Hepatocyte (in vitro differentiated cells): ENCODE measurements around the gene RPL28.

Source experiments
- EZH2 ChIP-seq: fragments of 200-600 bp; sonication (generic); IDR thresholded peaks from 2 replicates; pipeline ENCODE4 v1.6.1; 2016; ENCODE audit warnings: antibody characterized with exemption, mild to moderate bottlenecking, borderline replicate concordance
- TF ChIP-seq, protein P1 (sequence below): fragments of 200-600 bp; sonication (generic); IDR thresholded peaks from 2 replicates; pipeline ENCODE4 v1.5.1; 2016; ENCODE audit warnings: antibody characterized with exemption, mild to moderate bottlenecking; ENCODE audit not compliant: poor library complexity

GRCh38 chr19:55436847-55437246, 51.1 kb downstream of the RPL28 start:
- TF ChIP-seq, protein P1, sequence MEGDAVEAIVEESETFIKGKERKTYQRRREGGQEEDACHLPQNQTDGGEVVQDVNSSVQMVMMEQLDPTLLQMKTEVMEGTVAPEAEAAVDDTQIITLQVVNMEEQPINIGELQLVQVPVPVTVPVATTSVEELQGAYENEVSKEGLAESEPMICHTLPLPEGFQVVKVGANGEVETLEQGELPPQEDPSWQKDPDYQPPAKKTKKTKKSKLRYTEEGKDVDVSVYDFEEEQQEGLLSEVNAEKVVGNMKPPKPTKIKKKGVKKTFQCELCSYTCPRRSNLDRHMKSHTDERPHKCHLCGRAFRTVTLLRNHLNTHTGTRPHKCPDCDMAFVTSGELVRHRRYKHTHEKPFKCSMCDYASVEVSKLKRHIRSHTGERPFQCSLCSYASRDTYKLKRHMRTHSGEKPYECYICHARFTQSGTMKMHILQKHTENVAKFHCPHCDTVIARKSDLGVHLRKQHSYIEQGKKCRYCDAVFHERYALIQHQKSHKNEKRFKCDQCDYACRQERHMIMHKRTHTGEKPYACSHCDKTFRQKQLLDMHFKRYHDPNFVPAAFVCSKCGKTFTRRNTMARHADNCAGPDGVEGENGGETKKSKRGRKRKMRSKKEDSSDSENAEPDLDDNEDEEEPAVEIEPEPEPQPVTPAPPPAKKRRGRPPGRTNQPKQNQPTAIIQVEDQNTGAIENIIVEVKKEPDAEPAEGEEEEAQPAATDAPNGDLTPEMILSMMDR = no peak
- TF ChIP-seq EZH2 = no peak
